ENCODE results near the gene FEM1B. TPM values are rescaled to one million over a fixed set of nuclear protein-coding genes. Genes with fewer than 3 reads are reported as not detected.

Gene FEM1B
- total RNA-seq, 1 donor from 2014 or later: 213 TPM

DNA sequence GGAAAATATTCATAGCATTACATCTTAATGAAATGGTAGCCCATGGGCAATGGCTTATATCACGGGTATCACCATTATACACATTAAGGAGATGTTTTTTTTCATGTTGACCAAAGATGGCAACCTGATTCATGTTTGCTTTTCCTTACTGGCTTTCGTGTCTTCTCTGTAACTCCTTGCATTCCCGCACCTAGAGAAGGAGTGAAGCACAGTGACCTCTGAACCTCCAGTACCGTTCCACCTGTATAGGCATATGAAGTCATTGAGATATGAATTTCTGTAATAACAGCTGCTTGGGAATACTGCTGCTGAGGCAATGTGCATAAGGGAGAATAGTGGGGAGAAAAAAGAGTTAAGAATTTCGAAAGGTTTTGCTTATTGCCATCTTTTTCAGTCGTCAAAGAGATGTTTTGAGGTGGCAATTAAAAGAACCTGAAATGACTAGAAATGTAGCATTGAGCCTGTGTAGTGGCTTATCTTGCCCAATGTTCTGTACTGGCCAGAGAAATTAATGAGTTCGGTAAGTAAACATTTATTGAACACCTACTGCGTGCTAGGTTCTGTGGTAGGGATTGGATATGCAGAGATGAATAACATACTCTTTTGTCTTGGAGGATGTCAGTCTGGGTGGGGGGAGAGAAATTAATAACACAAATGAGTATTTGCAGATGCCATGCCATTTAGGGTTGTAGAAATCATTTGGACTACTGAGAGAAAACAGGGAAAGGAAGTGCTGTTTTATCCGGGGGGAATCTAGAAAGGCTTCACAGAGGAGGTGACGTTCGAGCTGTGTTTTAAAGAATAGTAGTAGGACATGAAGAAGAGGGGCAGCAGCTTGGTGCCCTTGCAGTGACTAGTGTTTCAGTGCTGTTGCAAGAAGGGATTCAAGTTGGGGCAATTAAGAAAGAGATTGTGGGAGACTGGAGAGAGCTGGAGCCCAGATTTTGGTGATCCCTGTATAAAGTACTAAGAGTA, 2.5 kb downstream of the FEM1B start:
- DNase-seq (ENCODE audit: low spot score in 2 of 2) (no peak), FAIRE-seq (no peak)

DNA sequence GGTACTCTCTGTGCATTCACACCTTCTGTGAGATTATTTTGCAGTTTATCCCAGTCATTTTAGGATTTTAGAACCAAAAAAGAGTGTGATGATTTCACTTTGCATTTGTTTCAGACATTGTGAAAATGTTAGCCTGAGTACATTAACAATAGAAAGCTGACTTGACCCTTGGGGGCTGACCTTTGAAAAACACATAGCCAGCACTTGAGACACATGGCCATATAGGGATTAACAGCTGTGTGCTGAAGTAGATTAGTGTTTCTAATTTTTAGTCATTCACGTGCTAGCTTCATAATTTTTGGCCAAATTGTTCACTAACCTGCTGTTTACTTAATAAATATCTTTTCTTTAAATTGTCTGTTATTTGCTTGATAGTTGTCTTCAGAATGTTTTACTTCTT, 3.5 kb downstream of the FEM1B start:
- DNase-seq (ENCODE audit: low spot score in 2 of 2): no peak
- FAIRE-seq: no peak

DNA sequence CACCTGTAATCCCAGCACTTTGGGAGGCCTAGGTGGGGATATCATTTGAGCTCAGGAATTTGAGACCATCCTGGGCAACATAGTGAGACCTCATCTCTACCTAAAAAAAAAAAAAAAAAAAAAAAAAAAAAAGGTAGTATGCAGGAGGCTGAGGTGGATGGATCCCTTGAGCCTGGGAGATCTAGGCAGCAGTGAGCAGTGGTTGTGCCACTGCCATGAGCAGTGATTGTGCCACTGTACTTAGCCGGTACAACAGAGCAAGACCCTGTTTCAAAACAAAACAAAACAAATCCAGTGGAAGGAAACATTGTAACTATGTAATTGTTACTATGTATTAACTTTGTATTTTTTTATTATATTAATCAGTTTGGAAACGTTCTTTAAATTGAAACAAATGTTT, 5.9 kb downstream of the FEM1B start:
- no peak for DNase-seq (ENCODE audit: low spot score in 2 of 2)
- no peak for FAIRE-seq

DNA sequence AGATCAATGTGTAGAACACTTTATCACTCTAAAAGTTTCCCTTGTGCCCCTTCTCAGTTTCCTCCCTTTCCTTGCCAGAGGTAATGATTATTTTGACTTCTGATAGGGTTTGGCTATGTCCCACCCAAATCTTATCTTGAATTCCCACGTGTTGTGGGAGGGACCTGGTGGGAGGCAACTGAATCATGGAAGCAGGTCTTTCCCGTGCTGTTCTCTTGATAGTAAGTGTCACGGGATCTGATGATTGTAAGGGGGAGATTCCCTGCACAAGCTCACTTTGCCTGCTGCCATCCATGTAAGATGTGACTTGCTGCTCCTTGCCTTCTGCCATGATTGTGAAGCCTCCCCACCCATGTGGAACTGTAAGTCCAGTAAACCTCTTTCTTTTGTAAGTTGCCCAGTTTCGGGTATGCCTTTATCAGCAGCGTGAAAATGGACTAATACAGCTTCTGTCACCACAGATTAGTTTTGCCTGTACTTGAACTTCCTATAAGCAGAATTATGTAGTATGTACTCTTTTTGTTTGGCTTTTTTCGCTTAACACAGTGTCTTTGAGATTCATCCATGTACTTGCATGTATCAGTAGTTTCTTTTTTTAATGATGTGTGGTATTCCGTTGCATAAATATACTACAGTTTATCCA, 7.2 kb downstream of the FEM1B start:
- FAIRE-seq (no peak), DNase-seq (ENCODE audit: low spot score in 2 of 2) (no peak)

GRCh38 chr15:68285259-68285980, 7.9 kb downstream of the FEM1B start:
- DNase-seq (ENCODE audit: low spot score in 2 of 2): no peak
- FAIRE-seq: no peak

- DNase-seq (ENCODE audit: low spot score in 2 of 2): no peak
- FAIRE-seq: no peak
Measured at GRCh38 chr15:68286256-68286655, 8.7 kb downstream of the FEM1B start.

DNA sequence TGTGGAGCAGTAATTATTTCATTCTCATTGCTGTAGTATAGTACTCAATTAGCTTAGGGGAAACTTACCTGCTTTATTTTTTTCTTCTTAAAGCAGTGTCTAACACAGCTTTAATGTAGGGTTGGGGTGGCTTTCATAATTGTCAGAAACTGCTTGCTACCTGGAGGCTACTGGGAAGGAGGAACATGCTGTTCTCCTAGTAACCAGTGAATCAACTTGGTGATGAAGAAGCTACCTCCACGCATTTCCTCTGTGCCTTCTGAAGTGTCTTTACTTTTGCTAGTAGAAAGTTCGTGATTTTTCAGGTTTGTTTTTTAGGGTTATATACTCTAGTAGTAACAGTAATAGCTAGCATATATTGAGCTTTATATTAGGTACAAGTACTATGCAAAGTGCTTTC, 11.5 kb downstream of the FEM1B start:
- DNase-seq (ENCODE audit: low spot score in 2 of 2) (no peak), FAIRE-seq (no peak)

DNA sequence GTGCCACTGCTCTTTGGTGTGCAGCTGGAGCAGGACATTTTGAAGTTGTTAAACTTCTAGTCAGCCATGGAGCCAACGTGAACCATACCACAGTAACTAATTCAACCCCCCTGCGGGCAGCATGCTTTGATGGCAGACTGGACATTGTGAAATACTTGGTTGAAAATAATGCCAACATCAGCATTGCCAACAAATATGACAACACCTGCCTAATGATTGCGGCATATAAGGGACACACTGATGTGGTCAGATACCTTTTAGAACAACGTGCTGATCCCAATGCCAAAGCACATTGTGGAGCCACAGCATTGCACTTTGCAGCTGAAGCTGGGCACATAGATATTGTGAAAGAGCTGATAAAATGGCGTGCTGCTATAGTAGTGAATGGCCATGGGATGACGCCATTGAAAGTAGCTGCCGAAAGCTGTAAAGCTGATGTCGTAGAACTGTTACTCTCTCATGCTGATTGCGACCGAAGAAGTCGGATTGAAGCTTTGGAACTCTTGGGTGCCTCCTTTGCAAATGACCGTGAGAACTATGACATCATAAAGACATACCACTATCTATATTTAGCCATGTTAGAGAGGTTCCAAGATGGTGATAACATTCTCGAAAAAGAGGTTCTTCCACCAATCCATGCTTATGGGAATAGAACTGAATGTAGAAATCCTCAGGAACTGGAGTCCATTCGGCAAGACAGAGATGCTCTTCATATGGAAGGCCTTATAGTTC, 12.2 kb downstream of the FEM1B start:
- FAIRE-seq (no peak), DNase-seq (ENCODE audit: low spot score in 2 of 2) (no peak)

- FAIRE-seq: no peak
- no peak for DNase-seq (ENCODE audit: low spot score in 2 of 2)
Measured at GRCh38 chr15:68290715-68291114, 13.2 kb downstream of the FEM1B start.

GRCh38 chr15:68292157-68292781, 14.7 kb downstream of the FEM1B start:
- FAIRE-seq: no peak
- no peak for DNase-seq (ENCODE audit: low spot score in 2 of 2)

- no peak for FAIRE-seq
- no peak for DNase-seq (ENCODE audit: low spot score in 2 of 2)
Measured at GRCh38 chr15:68292967-68293366, 15.4 kb downstream of the FEM1B start.

DNA sequence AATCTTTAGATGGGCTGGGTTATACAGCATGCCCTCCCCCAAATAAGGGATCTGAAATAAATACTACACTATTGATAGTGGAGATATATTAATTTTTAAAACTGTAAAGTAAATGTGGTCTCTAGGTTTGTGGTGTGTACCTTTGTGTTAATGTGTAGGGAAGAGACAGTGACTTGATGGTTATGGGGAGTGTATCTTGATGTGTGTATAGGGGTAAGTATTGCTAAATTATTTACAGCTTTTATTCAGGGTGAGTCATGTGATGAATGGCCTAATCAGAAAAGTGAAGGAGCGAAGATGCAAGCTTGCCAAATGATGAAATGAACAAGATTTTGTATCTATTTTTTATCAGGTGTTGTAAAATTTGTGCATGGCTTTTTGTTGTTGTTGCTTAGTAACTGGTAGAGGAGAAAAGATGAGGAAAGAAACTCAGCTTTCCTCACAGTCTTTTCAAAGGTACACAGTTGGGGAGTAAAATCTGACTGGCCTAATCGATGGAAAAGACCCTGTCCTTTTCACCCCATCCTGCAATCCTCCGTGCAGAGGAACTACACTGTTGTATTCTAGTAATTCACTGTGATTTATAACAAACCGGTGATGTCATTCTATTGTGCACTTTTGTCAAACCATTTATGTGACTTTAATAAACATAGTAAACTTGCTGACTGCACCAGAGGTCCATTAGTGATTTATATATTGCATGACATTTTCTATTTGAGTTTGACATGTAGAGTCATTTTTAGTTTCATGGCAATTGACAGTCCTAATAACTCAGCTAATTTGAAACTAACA, 17.7 kb downstream of the FEM1B start:
- DNase-seq (ENCODE audit: low spot score in 2 of 2): no peak
- no peak for FAIRE-seq

DNA sequence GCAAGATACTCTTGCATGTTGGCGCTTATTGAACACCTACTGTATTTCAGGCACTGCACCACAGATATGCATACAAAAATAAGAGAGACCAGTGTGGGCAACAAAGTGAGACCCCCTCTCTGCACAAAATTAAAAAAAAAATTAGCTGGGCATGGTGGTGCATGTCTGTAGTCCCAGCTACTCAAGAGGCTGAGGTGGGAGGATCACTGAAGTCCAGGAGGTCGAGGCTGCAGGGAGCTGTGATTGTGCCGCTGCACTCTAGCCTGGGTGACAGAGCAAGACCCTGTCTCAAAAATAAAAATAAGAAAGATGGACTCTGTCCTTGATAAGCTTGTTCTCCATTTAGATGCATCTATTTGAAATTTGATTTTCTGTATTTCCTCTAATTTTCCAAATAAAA, 20.8 kb downstream of the FEM1B start:
- no peak for FAIRE-seq

DNA sequence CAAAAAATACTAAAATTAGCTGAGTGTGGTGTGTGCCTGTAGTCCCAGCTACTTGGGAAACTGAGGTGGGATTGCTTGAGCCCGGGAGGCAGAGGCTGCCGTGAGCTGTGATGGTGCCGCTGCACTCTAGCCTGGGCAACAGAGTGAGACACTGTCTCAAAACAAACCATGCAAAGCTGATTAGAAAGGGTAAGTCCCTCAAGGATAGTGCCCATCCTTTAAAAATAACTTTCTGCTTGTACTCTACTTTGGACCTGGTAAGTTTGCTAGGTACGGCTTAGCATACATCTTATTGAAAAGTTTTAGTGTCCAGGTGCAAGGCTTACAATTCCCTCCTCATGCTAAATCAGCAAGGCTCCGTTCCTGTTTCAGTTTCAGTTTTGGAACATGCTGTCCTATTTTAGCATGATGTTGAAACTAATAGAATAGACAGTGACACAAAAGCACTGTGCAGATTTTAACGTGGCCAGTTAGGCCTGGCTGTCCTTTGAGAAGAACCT, 21.4 kb downstream of the FEM1B start:
- FAIRE-seq (no peak), DNase-seq (ENCODE audit: low spot score in 2 of 2) (no peak)

More for the DNA sequence above, 20.8 kb downstream of the FEM1B start:
- DNase-seq (ENCODE audit: low spot score in 2 of 2): no peak

GRCh38 chr15:68299436-68299835, 21.9 kb downstream of the FEM1B start:
- no peak for DNase-seq (ENCODE audit: low spot score in 2 of 2)
- no peak for FAIRE-seq

- FAIRE-seq (no peak), DNase-seq (ENCODE audit: low spot score in 2 of 2) (no peak)
Measured at GRCh38 chr15:68300115-68300940, 22.8 kb downstream of the FEM1B start.

DNA sequence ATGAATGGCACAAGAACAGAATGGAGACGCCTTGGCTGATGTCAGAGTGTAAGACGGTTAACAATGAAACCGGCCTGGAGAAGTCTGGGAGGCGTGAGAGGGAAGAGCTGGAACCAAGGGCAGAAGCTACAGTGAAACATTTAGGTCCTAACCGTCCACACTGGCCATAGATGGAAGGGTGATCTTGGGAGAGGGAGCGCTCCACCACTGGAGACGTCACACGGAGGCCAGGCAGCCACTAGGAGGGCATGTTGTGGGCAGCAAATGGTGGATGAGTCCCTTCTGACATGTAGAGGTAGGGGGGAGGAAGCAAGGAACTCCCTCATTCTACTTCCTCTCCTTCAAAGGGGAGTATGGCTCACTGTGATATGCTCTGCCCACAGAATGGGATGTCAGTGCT, 23.8 kb downstream of the FEM1B start:
- FAIRE-seq (no peak), DNase-seq (ENCODE audit: low spot score in 2 of 2) (no peak)

DNA sequence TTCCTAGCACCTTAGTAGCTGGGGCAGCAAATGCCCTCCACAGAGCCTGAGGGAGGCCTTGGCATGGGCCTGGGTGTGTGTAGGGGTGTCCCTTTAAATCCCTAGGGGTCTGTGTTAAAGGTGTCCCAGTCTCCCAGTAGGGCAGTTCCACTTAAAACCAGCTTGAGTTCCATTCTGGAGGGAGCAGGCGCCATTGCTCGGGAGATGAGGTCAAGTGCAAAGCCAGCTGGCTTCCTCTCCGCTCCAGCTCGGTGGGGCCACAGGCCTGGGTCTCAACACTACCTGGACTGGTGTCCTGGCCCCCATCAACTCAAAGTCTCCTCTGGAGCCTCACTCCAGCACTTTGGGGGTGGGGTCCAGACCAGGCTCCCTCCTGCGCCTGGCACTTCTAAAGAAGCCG, 25.2 kb downstream of the FEM1B start:
- DNase-seq (ENCODE audit: low spot score in 2 of 2) (no peak), FAIRE-seq (no peak)
